Measurements from ENCODE around the gene BEND6. TPM values are rescaled to one million over a fixed set of nuclear protein-coding genes. Genes with fewer than 3 reads are reported as not detected.
A peak's percentile ranks its signal among the peaks of the same experiment; 100 is the strongest.

Gene BEND6
- total and polyA plus RNA-seq, 2 of the 13 experiments (the other 11 are each of a cell fraction or from before 2014, with no cell fraction given) = 0.20 to 0.21 TPM

DNA sequence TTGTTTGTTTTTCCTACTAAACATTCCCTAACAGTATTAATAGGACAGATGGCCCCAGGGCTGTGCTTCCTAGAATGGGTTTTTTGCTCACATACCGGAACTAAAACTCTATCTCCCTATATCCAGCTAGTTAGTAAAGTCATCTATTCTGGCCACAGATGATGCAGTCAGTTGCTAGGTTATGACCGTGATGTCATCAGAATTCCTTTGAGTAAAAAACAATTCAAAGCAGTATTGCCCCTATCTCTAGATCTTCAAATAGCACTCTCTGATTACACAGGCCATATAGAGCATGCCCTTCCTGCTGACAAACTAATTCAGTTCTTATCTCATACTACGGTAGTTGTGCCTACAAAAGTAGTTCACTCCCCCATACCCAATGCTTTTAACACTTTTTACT lies 117.2 kb downstream of the BEND6 start (continued):
- TF ChIP-seq SALL1 (CRISPR knock-in tag; IDR thresholded peaks at IDR 0.05) (no peak), CREB1 (IDR thresholded peaks at IDR 0.05) (peak; percentile 69), CREB1 (CRISPR knock-in tag; IDR thresholded peaks at IDR 0.05) (no peak), ZNF619 (CRISPR knock-in tag; IDR thresholded peaks at IDR 0.05) (no peak), NRL (CRISPR knock-in tag; IDR thresholded peaks at IDR 0.05; ENCODE audit: borderline replicate concordance) (no peak), RFX5 (IDR thresholded peaks at IDR 0.05; ENCODE audit: low read depth, low read length) (peak; percentile 56; the same call in 1 of the 2 replicates)

DNA sequence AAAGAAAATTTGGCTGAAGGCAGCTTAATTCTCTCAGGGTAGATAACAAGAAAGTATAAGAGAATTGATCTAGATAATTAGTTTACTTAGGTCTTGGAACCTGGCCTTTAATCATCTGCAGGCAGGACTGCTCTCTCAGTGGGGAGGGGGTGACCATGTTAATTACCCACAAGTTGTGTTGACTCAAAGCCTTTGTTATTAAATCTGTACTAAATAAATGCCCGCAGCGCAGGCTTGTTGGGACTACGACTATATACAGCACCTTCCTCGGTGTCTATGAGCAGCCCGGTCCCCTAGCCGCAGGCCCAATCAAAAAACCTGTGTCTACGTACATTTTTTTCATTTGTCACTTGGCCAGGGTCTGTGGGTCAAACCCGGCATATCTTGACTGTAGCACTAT lies 119.5 kb downstream of the BEND6 start:
- no peaks in the 10 kb centered on the region for H3K9me3 ChIP-seq (ENCODE audit: low read length)
- POLR2A ChIA-PET = no interaction called here
- H3K4me1 ChIP-seq (ENCODE audit: insufficient read depth, low read length) = peaks cover 8% of the 10 kb centered on the region
- H4K20me1 ChIP-seq (ENCODE audit: insufficient read depth, low read length) = no peaks in the 10 kb centered on the region
- CTCF ChIA-PET (ENCODE audit: low intra/inter-chr PET ratio, low total read pairs) = no interaction called here
- H3K4me2 ChIP-seq (ENCODE audit: low read depth, low read length) = no peak overlapping the region
- FAIRE-seq = no peak
- H3K27ac ChIP-seq (ENCODE audit: extremely low read length, insufficient read depth, low read length) = no peak overlapping the region
- no peaks in the 10 kb centered on the region; a peak in 1 of 5 replicates for H3K36me3 ChIP-seq (replicated peaks in 1 of 2; ENCODE audit: control insufficient read depth in 1 of 2, insufficient read depth in 2 of 2, low read length in 2 of 2)
- H3K4me3 ChIP-seq (replicated peaks in 1 of 3; ENCODE audit: insufficient read depth in 1 of 3, low read depth in 2 of 3, low read length in 3 of 3) = no peak overlapping the region
- WGBS (ENCODE audit: low lambda C conversion rate) = 97% methylated on average over 8 of the region's 8 CpGs
- ATAC-seq = no peak
- H3K79me2 ChIP-seq (ENCODE audit: insufficient read depth, low read length) = no peaks in the 10 kb centered on the region
- in situ Hi-C loops (cut with HindIII; ENCODE audit: extremely low pct_ligation_motif_present, low pct_unique_long_range_greater_than_20kb) (no loop called here), intact Hi-C loops (cut with micrococcal nuclease; ENCODE audit: unreplicated experiment) (no loop called here)
- BruUV-seq (replicated peaks) = no TSS peak
- no peak overlapping the region for H2AFZ ChIP-seq (ENCODE audit: low read length)
- no peak overlapping the region for H3K9ac ChIP-seq (ENCODE audit: insufficient read depth, low read depth, low read length)
- no peaks in the 10 kb centered on the region for H3K27me3 ChIP-seq (ENCODE audit: control insufficient read depth in 1 of 2, insufficient read depth in 2 of 2, low read length in 2 of 2)
- no peak for TF ChIP-seq ZC3H4 (CRISPR knock-in tag; IDR thresholded peaks at IDR 0.05; ENCODE audit: borderline replicate concordance)
- no peak for TF ChIP-seq JUNB (CRISPR knock-in tag; IDR thresholded peaks at IDR 0.05; ENCODE audit: borderline replicate concordance)
- TF ChIP-seq ZNF878 (CRISPR knock-in tag; IDR thresholded peaks at IDR 0.05) = no peak
- no peak for TF ChIP-seq SMC3 (IDR thresholded peaks at IDR 0.05; ENCODE audit: low read length)
- no peak for TF ChIP-seq ZNF577 (CRISPR knock-in tag; IDR thresholded peaks at IDR 0.05; ENCODE audit: borderline replicate concordance, low read depth)
- no peak for TF ChIP-seq TOE1 (CRISPR knock-in tag; IDR thresholded peaks at IDR 0.05)
- no peak for TF ChIP-seq SIX1 (CRISPR knock-in tag; IDR thresholded peaks at IDR 0.05; ENCODE audit: borderline replicate concordance)
- no peak for TF ChIP-seq HNRNPUL1 (IDR thresholded peaks at IDR 0.05; ENCODE audit: low read depth, low read length)
- TF ChIP-seq EZH2 (conservative IDR thresholded peaks at IDR 0.05; ENCODE audit: low read depth, low read length) = no peak
- no peak for TF ChIP-seq ZSCAN22 (CRISPR knock-in tag; IDR thresholded peaks at IDR 0.05)
- TF ChIP-seq KLF15 (CRISPR knock-in tag; IDR thresholded peaks at IDR 0.05; ENCODE audit: borderline replicate concordance) = no peak
- TF ChIP-seq FOXA1 (IDR thresholded peaks at IDR 0.05) = no peak
- TF ChIP-seq FOXA1 (CRISPR knock-in tag; IDR thresholded peaks at IDR 0.05) = no peak
- TF ChIP-seq, protein P1, sequence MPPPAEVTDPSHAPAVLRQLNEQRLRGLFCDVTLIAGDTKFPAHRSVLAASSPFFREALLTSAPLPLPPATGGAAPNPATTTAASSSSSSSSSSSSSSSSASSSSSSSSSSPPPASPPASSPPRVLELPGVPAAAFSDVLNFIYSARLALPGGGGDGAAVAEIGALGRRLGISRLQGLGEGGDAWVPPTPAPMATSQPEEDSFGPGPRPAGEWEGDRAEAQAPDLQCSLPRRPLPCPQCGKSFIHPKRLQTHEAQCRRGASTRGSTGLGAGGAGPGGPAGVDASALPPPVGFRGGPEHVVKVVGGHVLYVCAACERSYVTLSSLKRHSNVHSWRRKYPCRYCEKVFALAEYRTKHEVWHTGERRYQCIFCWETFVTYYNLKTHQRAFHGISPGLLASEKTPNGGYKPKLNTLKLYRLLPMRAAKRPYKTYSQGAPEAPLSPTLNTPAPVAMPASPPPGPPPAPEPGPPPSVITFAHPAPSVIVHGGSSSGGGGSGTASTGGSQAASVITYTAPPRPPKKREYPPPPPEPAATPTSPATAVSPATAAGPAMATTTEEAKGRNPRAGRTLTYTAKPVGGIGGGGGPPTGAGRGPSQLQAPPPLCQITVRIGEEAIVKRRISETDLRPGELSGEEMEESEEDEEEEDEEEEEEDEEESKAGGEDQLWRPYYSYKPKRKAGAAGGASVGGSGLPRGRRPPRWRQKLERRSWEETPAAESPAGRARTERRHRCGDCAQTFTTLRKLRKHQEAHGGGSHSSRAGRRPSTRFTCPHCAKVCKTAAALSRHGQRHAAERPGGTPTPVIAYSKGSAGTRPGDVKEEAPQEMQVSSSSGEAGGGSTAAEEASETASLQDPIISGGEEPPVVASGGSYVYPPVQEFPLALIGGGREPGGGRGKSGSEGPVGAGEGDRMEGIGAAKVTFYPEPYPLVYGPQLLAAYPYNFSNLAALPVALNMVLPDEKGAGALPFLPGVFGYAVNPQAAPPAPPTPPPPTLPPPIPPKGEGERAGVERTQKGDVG (CRISPR knock-in tag; IDR thresholded peaks at IDR 0.05; ENCODE audit: borderline replicate concordance) = no peak
- no peak for DNase-seq (ENCODE audit: low spot score)
